Measurements from ENCODE around the gene MYOM1.

MYOM1 gene

GRCh38 chr18:3183103-3183717, 36.6 kb downstream of the MYOM1 start:
- H3K27me3 ChIP-seq (ENCODE audit: insufficient read depth, low read depth): no peaks in the 10 kb centered on the region
- no peak overlapping the region for H3K4me2 ChIP-seq
- no peaks in the 10 kb centered on the region for H3K36me3 ChIP-seq (ENCODE audit: insufficient read depth)
- H3K4me1 ChIP-seq (ENCODE audit: low read depth, poor library complexity, severe bottlenecking): no peaks in the 10 kb centered on the region
- no peak overlapping the region for H3K9ac ChIP-seq
- H3K4me3 ChIP-seq (IDR thresholded peaks at IDR 0.05; ENCODE audit: insufficient read depth, low read depth, low read length): no peak overlapping the region
- no peak overlapping the region for H2AFZ ChIP-seq (ENCODE audit: low read depth)
- no peak overlapping the region for H3K27ac ChIP-seq
- no peaks in the 10 kb centered on the region for H4K20me1 ChIP-seq (ENCODE audit: insufficient read depth)
- no peak for TF ChIP-seq CTCF (conservative IDR thresholded peaks at IDR 0.05; ENCODE audit: low read depth, low read length)
- H3K79me2 ChIP-seq (ENCODE audit: insufficient read depth, low read depth): no peaks in the 10 kb centered on the region

GRCh38 chr18:3180325-3180724, 39.4 kb downstream of the MYOM1 start:
- Histone ChIP-seq H3K27ac (no peak overlapping the region), H3K4me3 (IDR thresholded peaks at IDR 0.05; ENCODE audit: insufficient read depth, low read depth, low read length) (no peak overlapping the region), H3K36me3 (ENCODE audit: insufficient read depth) (no peaks in the 10 kb centered on the region), H3K79me2 (ENCODE audit: insufficient read depth, low read depth) (no peaks in the 10 kb centered on the region), H3K4me2 (no peak overlapping the region), H4K20me1 (ENCODE audit: insufficient read depth) (no peaks in the 10 kb centered on the region), H3K27me3 (ENCODE audit: insufficient read depth, low read depth) (no peaks in the 10 kb centered on the region), H3K9ac (no peak overlapping the region), H3K4me1 (ENCODE audit: low read depth, poor library complexity, severe bottlenecking) (no peaks in the 10 kb centered on the region), H2AFZ (ENCODE audit: low read depth) (no peak overlapping the region)
- TF ChIP-seq CTCF (conservative IDR thresholded peaks at IDR 0.05; ENCODE audit: low read depth, low read length): no peak

GRCh38 chr18:3179430-3180089, 40.2 kb downstream of the MYOM1 start:
- Histone ChIP-seq H3K27ac (no peak overlapping the region), H3K4me1 (ENCODE audit: low read depth, poor library complexity, severe bottlenecking) (no peaks in the 10 kb centered on the region), H3K4me3 (IDR thresholded peaks at IDR 0.05; ENCODE audit: insufficient read depth, low read depth, low read length) (no peak overlapping the region), H3K79me2 (ENCODE audit: insufficient read depth, low read depth) (no peaks in the 10 kb centered on the region), H3K27me3 (ENCODE audit: insufficient read depth, low read depth) (no peaks in the 10 kb centered on the region), H3K4me2 (no peak overlapping the region), H4K20me1 (ENCODE audit: insufficient read depth) (no peaks in the 10 kb centered on the region), H3K9ac (no peak overlapping the region), H2AFZ (ENCODE audit: low read depth) (no peak overlapping the region), H3K36me3 (ENCODE audit: insufficient read depth) (no peaks in the 10 kb centered on the region)
- no peak for TF ChIP-seq CTCF (conservative IDR thresholded peaks at IDR 0.05; ENCODE audit: low read depth, low read length)

GRCh38 chr18:3177902-3178687, 41.7 kb downstream of the MYOM1 start:
- H3K4me1 ChIP-seq (ENCODE audit: low read depth, poor library complexity, severe bottlenecking): no peaks in the 10 kb centered on the region
- no peak overlapping the region for H3K4me2 ChIP-seq
- H3K36me3 ChIP-seq (ENCODE audit: insufficient read depth): no peaks in the 10 kb centered on the region
- H3K4me3 ChIP-seq (IDR thresholded peaks at IDR 0.05; ENCODE audit: insufficient read depth, low read depth, low read length): no peak overlapping the region
- no peak for TF ChIP-seq CTCF (conservative IDR thresholded peaks at IDR 0.05; ENCODE audit: low read depth, low read length)
- no peak overlapping the region for H2AFZ ChIP-seq (ENCODE audit: low read depth)
- H3K27me3 ChIP-seq (ENCODE audit: insufficient read depth, low read depth): no peaks in the 10 kb centered on the region
- H4K20me1 ChIP-seq (ENCODE audit: insufficient read depth): no peaks in the 10 kb centered on the region
- H3K27ac ChIP-seq: no peak overlapping the region
- no peaks in the 10 kb centered on the region for H3K79me2 ChIP-seq (ENCODE audit: insufficient read depth, low read depth)
- H3K9ac ChIP-seq: no peak overlapping the region

Measured in KMS-11 (cell line).